ENCODE results near the gene SMG6. TPM values are rescaled to one million over a fixed set of nuclear protein-coding genes. Genes with fewer than 3 reads are reported as not detected.

SMG6 gene
- total RNA-seq (2022; extraction: Qiagen RNA extraction; ENCODE audit: low read depth): 20.6 to 30.9 TPM (median 26.7 TPM) in 5 replicates

GRCh38 chr17:2303204-2304188 lies at the start of gene SMG6, which contains the start of gene SRR:
SMG6 (minus strand) TSS chr17:2303785; CDS start chr17:2303720, 65 bp downstream.
SRR (plus strand) TSS chr17:2303950; CDS start chr17:2315561, 11,611 bp downstream.

DNA sequence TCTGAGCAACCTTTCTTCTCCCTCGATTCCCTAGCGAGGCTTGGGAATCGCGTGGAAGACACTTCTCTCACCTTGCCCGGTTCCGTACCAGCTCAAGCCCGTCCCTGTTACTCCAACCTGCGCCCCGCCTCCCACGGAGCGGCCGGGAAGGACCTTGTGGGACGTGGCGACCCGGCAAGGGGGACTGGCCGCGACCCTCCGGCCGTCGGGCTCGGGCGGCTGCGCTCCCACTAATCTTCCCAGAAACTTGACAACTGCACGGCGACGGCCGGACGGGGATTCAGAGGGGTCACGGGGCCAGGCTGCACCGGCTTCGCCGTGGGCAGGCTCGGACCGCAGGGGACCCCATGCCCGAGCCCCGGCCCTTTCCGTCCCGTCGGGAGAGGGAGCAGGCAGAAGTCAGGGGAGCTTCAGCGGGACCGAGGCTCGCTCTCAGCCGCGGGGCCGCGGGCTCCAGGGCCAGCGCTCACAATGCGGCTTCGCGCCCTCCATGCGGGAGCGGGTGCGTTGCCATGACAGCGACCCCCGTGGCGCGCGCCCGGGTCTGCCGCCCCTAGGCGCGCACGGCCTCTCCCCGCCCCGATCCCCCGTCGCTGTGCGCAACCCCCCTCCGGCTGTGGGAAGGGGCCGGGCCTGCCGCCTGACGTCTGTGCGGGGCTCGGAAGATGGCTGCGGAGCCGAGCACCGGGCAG lies 33.4 kb upstream of the SMG6 start, which contains the start of gene SGSM2:
Gene SGSM2, plus strand, starts transcription at position 650 of the 692 bp plus-strand sequence. CDS start 188 bp downstream, outside the sequence.

DNA sequence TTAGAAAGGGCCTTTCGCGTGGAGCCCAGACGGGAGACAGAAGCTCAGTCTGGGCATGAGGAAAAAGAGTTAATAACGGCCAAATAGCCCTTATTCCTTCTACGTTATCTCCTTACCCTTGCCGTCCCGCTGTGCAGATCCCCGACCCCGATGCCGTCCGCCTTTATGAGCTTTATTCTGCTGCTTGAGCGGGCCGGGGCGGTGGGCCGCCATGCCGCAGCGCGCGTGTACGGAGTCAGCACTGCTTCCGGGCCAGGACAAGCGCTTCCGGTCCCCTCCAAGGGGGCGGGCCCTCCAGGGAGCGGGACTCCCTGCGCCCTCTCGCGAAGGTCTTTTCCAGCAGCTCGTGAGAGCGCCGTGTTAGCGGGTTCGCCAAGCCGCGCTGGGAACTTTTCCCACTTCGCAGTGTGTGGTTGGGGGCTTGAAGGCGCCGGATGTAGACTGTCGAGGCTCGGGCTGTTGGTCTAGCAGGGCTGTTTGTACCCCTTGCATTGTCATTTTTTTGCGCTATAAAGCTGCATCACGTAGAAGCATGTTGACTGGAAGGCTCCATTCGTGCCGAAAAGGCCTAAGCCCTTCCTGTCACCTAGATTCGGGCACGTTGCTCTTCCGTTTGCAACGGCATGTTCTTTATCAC lies 32.7 kb upstream of the SMG6 start, which contains the start of gene TSR1:
Gene TSR1, minus strand, starts transcription at position 243 of the 637 bp plus-strand sequence. Its CDS starts 30 bp downstream, at position 213.

GRCh38 chr17:2054512-2055291 lies 248.9 kb downstream of the SMG6 start, which contains the start of gene HIC1:
HIC1 (plus strand) TSS chr17:2055103; CDS start chr17:2056691, 1,588 bp downstream.

DNA sequence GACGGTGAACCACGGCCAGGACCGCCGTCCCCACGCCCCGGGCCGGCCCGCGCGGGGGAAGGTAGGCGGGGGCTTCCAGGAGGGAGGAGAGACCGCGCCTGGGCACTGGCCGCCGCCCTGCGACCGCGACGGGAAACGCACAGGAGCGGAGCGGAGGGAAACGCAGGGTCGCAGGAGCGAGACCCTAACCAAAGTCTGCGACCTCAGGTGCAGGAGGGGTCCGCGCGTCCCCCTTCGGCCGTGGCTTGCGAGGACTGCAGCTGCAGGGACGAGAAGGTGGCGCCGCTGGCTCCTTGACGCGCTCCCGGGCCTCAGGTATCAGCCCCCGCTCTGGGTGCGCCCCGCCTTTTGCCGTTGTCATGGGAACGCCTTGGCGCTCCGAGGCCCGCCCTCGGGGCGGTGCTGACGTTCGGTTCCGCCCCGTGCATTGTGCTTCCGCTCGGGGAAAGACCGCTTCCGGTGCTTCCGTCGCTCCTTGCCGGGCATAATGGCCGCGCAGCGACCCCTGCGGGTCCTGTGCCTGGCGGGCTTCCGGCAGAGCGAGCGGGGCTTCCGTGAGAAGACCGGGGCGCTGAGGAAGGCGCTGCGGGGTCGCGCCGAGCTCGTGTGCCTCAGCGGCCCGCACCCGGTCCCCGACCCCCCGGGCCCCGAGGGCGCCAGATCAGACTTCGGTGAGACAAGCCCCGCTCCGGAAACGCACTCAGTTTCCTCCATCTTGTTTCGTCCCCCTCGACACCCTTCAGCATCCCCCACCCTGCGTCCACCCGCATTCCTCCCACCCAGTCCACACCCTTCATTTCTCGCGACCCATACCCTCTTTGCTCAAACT lies 261.8 kb downstream of the SMG6 start, which contains the start of gene OVCA2:
Gene OVCA2, plus strand, starts transcription at position 462 of the 829 bp plus-strand sequence. Its CDS starts 26 bp downstream, at position 488.

DNA sequence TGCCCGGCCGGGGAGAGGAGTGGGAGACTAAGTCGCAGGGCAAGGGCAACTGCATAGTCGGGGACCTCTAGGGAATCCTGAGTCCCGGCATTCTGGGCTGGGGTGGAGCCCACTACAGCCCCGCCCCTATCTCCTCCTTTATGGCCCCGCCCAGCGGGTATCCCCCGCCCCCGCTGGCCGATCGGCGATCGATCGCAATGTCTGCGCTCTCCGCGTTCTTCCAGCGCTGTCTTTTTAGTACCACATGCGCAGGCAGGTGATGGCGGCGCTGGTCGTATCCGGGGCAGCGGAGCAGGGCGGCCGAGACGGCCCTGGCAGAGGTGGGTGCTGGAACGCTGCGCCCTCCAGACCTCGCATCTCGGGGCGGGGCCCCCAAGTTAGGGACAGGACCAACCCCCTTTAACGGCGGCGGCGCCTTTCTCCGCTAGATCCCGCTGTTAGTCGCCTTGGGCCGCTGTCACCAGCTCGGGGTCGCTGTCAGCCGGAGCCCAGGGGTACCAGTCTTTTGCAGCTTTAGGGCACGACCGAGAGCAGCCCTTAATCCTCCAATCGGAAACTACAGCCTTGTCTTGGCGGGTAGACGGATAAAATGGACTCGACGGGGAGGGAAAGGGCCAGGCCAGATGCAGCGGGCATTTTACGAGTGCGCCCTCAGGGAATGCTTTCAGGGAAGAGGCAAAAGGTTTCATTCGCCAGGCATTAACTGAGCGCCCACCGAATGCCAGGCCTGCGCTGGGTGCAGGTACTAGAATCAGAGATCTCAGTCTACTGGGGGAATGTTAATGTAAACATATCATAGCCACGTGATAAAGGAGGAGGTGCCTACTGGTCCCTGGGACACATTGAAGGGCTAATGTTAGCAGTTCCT lies 273.4 kb downstream of the SMG6 start, which contains the start of gene DPH1:
Gene DPH1, plus strand, starts transcription at position 243 of the 868 bp plus-strand sequence. Its CDS starts 17 bp downstream, at position 260.

GRCh38 chr17:2025220-2025621 lies 278.4 kb downstream of the SMG6 start, which contains the start of gene RTN4RL1:
RTN4RL1 (minus strand) TSS chr17:2025334; CDS start chr17:2024865, 469 bp downstream.

Other genes with a start within 250 kb of the SMG6 start
- 0.28 to 2.7 TPM (median 2.0 TPM) in 5 replicates for gene HIC1, start 248.7 kb downstream of the SMG6 start, total RNA-seq (2022; extraction: Qiagen RNA extraction; ENCODE audit: low read depth)
- 6.8 to 11.0 TPM (median 9.6 TPM) in 5 replicates for gene SRR, start 165 bp upstream of the SMG6 start, total RNA-seq (2022; extraction: Qiagen RNA extraction; ENCODE audit: low read depth)
- gene TSR1, start 32.7 kb upstream of the SMG6 start, total RNA-seq (2022; extraction: Qiagen RNA extraction; ENCODE audit: low read depth): 56.9 to 71.7 TPM (median 61.5 TPM) in 5 replicates
- 26.7 to 49.5 TPM (median 42.3 TPM) in 5 replicates for gene SGSM2, start 33.7 kb upstream of the SMG6 start, total RNA-seq (2022; extraction: Qiagen RNA extraction; ENCODE audit: low read depth)
- 12.6 to 22.4 TPM (median 18.6 TPM) in 5 replicates for gene MNT, start 97.3 kb upstream of the SMG6 start, total RNA-seq (2022; extraction: Qiagen RNA extraction; ENCODE audit: low read depth)
- gene METTL16, start 208.1 kb upstream of the SMG6 start, total RNA-seq (2022; extraction: Qiagen RNA extraction; ENCODE audit: low read depth): 29.6 to 37.0 TPM (median 33.5 TPM) in 5 replicates